Measurements from ENCODE around the gene ATP6V1F.

Gene ATP6V1F

DNA sequence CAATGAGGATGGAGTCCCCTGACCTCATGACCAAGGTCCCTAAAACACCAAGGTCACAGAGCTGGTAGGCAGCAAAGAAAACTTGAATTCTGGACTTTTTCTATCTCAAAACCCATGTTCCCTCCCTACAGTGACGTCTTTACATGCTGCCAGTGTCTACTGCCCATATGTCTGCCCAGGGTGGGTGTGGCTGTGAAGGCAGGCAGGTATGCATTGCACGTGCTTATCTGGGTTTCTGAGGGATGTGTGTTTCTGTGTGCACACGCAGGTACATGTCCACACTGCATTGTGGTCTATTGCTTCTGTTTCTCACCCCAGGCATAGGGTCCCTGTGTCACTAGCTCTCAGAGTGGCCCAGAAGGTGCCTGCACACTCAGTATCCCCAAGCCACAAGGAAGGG is 13.5 kb downstream of the ATP6V1F start:
- CTCF ChIA-PET: interaction anchor here (1.6 kb wide), 1 partner anchor 13 kb away, joined by 4 read pairs; the partner anchor contains the start of gene ATP6V1F
- Mint-ChIP-seq H3K36me3 (no peaks in the 10 kb centered on the region), H3K27ac (no peak overlapping the region), H3K4me1 (peaks cover 13% of the 10 kb centered on the region), H3K27me3 (peaks cover 29% of the 10 kb centered on the region), H3K9me3 (no peaks in the 10 kb centered on the region), H3K4me3 (no peak overlapping the region)
- DNase-seq: no peak

DNA sequence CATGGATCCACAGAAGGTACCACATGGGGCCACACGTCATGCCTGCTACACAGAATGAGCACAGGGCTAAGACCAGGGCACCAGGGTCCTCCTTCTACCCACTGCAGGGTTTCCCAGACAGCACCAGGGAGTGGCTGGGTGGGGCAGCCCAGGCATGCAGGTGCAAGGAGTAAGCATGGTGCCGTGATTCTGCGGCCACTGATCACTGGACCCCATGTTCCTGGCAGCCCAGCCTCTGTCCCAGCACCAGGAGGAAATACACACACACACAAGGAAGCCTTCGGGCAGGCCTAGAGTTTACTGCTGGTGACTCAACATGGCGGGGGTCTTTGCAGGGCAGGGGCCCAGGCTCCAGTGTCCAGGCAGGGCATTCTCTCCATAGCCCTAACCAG is 13.9 kb downstream of the ATP6V1F start:
- H3K4me1 Mint-ChIP-seq: peaks cover 13% of the 10 kb centered on the region
- CTCF ChIA-PET: interaction anchor here (1.6 kb wide), 1 partner anchor 14 kb away, joined by 4 read pairs; the partner anchor contains the start of gene ATP6V1F
- no peaks in the 10 kb centered on the region for H3K9me3 Mint-ChIP-seq
- no peaks in the 10 kb centered on the region for H3K36me3 Mint-ChIP-seq
- H3K27ac Mint-ChIP-seq: no peak overlapping the region
- peaks cover 28% of the 10 kb centered on the region for H3K27me3 Mint-ChIP-seq
- H3K4me3 Mint-ChIP-seq: no peak overlapping the region
- DNase-seq: no peak

DNA sequence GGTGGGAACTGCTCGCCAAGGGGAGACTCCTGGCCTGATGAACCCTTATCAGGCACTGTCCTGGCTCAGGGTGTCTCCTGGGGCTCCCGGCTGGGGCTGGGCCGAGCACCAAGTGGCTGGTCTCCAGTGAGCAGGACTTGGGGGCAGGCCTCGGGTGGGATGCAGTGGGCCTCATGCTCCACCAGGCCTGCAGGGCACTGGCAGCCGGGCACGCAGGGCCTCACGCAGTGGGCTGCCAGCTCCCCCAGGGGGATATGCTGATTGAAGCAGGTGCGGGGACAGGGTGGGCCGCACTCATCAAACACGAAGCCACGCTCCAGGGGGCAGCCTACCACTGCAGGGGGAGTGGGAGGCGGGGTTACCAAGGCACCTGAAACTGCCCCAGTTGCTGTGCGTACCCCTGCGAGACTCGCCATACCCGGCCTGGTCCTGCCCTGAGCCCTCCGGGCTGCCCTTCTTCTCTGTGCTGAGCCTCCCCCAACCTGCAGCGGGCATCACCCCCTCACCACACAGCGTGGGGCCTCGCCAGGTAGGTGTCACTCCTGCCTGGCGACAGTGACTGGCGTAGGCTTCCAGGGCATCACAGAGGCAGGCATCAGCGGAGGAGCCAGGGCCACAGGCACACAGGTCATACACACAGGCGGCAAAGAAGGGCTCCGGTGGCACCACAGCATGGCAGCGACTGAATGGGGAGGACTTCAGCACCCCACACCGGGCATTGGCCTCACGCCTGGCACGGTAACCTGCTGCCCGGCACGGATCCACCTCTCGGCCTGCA is 14.5 kb downstream of the ATP6V1F start:
- Mint-ChIP-seq H3K4me3 (no peak overlapping the region), H3K4me1 (peaks cover 13% of the 10 kb centered on the region), H3K9me3 (no peaks in the 10 kb centered on the region), H3K36me3 (no peaks in the 10 kb centered on the region), H3K27me3 (peaks cover 24% of the 10 kb centered on the region), H3K27ac (no peak overlapping the region)
- CTCF ChIA-PET: interaction anchor here (0.7 kb wide), 1 partner anchor 35 kb away, joined by 3 read pairs; no protein-coding TSS in a partner anchor
- DNase-seq: no peak

DNA sequence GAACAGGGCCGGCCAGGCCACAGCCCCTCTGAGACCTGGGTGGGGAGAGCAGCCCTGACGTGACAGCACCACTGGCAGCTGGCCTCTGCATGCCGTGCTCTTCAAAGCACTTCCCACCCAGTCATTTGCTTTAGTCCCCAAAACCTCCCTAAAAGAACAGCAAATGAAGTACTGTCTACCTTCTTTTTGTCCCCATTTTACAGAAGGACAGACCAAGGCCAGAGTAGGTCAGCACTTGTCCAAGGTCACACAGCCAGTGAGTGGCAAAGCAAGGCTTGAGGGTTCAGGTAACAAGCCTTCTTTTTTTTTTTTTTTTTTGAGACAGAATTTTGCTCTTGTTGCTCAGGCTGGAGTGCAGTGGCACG is 15.1 kb downstream of the ATP6V1F start:
- no peaks in the 10 kb centered on the region for H3K36me3 Mint-ChIP-seq
- no peaks in the 10 kb centered on the region for H3K9me3 Mint-ChIP-seq
- H3K27me3 Mint-ChIP-seq: peaks cover 18% of the 10 kb centered on the region
- CTCF ChIA-PET: interaction anchor here (0.7 to 4.3 kb wide), 2 partner anchors 16 to 35 kb away, joined by 3 to 47 read pairs; partner anchors contain the start of gene ATP6V1F
- H3K4me3 Mint-ChIP-seq: no peak overlapping the region
- DNase-seq: no peak
- H3K4me1 Mint-ChIP-seq: peaks cover 13% of the 10 kb centered on the region
- no peak overlapping the region for H3K27ac Mint-ChIP-seq

DNA sequence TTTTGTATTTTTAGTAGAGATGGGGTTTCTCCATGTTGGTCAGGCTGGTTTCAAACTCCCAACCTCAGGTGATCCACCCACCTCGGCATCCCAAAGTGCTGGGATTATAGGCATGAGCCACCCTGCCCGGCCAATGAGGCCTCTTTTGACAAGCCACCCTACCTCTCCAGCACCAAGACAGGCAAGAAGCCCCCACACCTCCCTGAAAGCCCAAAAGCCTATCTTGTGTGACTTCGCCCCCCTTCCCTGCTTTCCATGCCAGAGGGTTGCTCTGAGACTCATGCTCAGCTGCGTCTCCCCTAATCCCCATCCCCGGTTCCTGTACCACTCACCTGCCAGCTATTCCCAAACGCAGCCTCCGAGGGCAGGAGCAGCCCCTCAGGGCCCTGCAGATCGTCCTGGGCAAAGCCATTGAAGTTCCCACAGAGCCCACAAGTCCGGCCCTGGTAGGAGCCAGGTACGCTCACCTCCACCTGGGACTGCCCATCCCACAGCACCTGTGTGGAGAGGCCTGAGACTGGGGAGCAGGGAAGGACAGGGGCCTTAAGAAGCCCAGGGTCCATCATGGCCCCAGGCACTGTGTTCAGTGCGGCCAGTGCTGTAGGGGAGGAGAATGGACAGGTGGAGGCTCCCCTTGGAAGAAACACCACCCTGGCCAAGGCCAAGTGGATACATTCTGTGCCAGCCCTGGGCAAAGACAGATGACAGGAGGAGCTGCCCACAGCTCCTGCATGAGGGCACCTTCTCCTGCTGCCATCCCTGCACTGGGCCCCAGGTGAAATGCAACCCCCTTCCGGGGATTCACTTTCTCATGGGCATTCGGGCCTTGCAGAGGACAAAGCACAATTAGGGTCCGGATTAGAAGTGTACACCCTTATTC is 15.8 kb downstream of the ATP6V1F start:
- DNase-seq: no peak
- no peak overlapping the region for H3K4me3 Mint-ChIP-seq
- no peaks in the 10 kb centered on the region for H3K36me3 Mint-ChIP-seq
- no peak overlapping the region for H3K27ac Mint-ChIP-seq
- peaks cover 13% of the 10 kb centered on the region for H3K4me1 Mint-ChIP-seq
- CTCF ChIA-PET: interaction anchor here (0.7 to 4.3 kb wide), 5 partner anchors 17 to 404 kb away, joined by 3 to 47 read pairs (median 7); partner anchors contain the start of gene ATP6V1F
- H3K9me3 Mint-ChIP-seq: no peaks in the 10 kb centered on the region
- H3K27me3 Mint-ChIP-seq: peaks cover 13% of the 10 kb centered on the region

DNA sequence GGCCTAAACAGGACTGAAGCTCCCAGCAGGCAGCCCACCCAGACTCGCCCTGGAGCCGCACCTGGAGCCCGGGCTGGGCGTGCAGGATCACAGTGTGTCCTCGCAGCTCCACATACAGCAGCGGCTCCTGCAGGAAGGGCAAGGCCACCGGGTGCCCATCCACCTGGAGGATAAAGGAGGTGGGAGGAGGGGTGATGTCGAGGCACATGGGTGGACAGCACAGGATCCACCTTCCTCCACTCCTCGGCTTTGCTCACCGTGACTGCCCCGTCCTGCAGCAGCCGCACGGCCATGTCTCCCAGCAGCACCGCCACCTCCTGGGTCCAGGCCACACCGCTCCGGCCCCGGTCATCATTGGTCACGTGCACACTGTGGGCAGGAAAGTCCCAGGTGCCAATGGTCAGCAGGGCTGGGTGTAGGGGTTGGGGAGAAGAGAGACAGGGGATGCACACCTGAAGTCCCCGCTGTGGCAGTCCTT is 16.8 kb downstream of the ATP6V1F start:
- no peaks in the 10 kb centered on the region for H3K9me3 Mint-ChIP-seq
- CTCF ChIA-PET: interaction anchor here (0.8 to 4.3 kb wide), 5 partner anchors 11 to 405 kb away, joined by 4 to 47 read pairs (median 7); partner anchors contain the start of gene ATP6V1F

DNA sequence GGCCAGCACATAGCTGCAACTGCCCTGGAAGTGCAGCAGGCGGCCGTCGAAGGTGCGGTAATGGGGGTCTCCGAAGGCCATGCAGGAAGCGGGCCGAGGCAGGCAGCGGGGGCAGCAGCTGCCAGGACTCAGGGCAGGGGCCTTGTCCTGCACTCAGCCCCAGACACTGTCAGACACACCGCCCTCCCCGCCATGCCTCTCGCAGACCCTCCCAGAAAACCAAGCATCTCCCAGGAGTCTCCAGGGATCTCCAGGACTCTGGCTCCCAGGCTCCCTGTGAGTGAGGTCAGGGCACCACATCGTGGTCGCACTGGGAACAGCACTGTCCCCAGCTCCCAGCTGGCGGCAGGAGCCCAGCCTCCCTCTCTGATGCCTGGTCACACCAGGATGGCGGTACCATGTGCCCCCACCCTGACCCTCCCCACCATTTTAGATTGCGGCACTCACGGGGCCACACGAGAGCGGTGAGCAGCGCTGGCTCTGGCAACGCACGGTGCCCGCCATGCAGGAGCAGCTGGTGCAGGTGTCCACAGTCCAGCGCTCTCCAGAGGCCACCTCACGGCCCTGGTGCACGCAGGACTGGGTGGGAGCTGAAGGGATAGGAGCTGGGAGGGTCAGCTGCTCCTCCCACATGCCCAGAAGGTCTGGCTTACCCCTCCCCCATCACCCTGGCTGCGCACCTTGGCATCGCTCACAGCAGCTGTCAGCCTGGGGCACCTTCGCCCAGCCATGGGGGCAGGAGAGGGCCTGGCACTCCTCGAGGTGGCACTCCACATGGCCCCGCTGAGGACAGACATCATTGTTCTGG is 17.5 kb downstream of the ATP6V1F start:
- peaks cover 13% of the 10 kb centered on the region for H3K4me1 Mint-ChIP-seq
- H3K27me3 Mint-ChIP-seq: peaks cover 12% of the 10 kb centered on the region
- CTCF ChIA-PET: interaction anchor here (0.8 to 4.3 kb wide), 7 partner anchors 12 to 452 kb away, joined by 3 to 47 read pairs (median 7); partner anchors contain the start of gene ATP6V1F
- H3K36me3 Mint-ChIP-seq: no peaks in the 10 kb centered on the region
- H3K4me3 Mint-ChIP-seq: no peak overlapping the region
- peak; percentile 52 for DNase-seq
- no peak overlapping the region for H3K27ac Mint-ChIP-seq
- H3K9me3 Mint-ChIP-seq: no peaks in the 10 kb centered on the region

More for the DNA sequence above, 16.8 kb downstream of the ATP6V1F start:
- H3K36me3 Mint-ChIP-seq: no peaks in the 10 kb centered on the region
- H3K27ac Mint-ChIP-seq: no peak overlapping the region
- peaks cover 13% of the 10 kb centered on the region for H3K4me1 Mint-ChIP-seq
- peaks cover 11% of the 10 kb centered on the region for H3K27me3 Mint-ChIP-seq
- DNase-seq: no peak
- H3K4me3 Mint-ChIP-seq: no peak overlapping the region

DNA sequence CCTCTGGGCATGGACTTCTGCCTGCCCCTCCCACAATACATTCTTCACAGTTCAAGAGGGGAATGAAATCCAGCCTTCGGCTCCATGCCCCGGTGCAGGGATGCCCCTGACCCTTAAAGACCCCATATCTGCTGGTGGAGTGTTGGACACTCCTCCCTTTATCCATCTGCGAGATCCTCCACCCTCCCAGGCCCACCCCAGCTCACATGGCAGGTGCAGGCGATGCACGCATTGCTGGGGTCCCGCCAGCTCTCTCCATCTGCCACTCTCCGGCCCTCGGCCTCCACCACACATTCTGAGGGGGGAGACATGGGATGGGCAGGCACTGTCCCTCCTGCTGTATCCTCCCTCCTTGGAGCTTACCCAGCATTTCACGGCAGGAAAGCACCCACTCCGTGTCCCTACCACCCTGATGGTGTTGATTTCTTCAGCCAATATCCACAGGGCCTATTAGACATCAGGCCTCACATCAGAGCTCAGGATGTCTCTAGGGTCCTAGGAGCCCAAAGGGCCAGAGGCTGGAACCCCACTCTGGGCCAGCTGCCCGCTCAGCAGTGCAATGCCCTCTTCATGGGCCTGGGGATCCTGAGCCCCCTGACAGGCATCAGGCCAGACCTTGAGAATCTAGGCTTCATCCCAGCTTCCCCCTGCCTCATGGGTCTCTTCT is 18.3 kb downstream of the ATP6V1F start:
- H3K27ac Mint-ChIP-seq: no peak overlapping the region
- H3K4me3 Mint-ChIP-seq: no peak overlapping the region
- CTCF ChIA-PET: interaction anchor here (0.9 to 4.3 kb wide), 5 partner anchors 13 to 186 kb away, joined by 3 to 47 read pairs (median 9); partner anchors contain the start of gene ATP6V1F
- H3K36me3 Mint-ChIP-seq: no peaks in the 10 kb centered on the region
- H3K4me1 Mint-ChIP-seq: peaks cover 13% of the 10 kb centered on the region
- H3K27me3 Mint-ChIP-seq: peaks cover 12% of the 10 kb centered on the region
- no peaks in the 10 kb centered on the region for H3K9me3 Mint-ChIP-seq
- no peak for DNase-seq

DNA sequence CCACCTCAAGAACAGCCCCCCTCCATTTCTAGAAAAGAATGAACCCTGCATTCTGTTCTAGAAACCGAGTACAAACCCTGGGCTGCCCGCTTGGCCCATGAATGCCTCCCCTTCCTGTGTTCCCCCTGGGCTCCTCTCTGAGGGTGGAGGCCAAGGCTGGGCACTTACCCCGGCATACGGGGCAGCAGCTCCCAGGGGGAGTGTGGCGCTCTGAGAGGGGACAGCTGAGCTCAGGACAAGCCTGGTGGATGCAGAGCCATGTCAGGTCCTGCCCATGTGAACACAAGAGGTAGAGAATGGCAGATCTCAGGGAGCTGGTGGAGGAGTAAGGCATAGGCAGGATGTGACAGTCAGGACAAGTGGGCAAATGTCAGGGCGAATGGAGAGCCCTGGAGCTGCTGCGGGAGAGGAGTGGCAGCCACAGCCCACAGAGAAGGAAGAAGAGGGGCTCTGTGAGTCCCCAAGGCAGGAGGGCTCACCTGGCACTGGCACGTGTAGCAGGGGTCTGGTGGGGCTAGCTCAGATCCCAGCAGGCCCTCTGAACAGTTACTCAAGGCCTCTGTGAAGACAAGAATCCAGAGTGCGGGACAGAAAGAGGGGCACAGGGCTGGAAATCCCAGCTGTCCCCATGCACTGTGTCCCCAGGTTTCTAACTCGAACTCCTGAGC is 18.9 kb downstream of the ATP6V1F start:
- H3K4me3 Mint-ChIP-seq: no peak overlapping the region

DNA sequence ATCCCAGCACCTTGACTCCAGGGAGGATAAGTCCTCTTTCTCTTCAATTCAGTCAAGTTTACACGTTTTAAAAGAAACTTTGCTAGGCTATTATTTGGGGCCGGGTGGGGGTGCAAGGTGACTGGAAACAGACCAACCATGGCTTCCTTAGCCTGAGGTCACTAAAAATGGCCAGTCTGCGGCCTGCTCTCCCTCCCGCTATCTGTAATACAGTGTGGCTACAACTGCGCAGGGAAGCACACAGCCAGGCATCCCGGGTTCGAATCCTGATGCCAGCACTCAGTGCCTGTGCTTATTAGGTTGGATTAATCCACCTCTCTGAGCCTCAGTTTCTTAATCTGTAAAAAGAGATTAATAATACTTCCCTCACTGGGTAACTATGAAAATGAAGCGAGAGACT is 19.5 kb downstream of the ATP6V1F start:
- no peak overlapping the region for H3K4me3 Mint-ChIP-seq
- peaks cover 12% of the 10 kb centered on the region for H3K27me3 Mint-ChIP-seq
- no peaks in the 10 kb centered on the region for H3K9me3 Mint-ChIP-seq
- H3K4me1 Mint-ChIP-seq: peaks cover 13% of the 10 kb centered on the region
- CTCF ChIA-PET: interaction anchor here (1.0 to 4.3 kb wide), 11 partner anchors 10 to 280 kb away, joined by 4 to 67 read pairs (median 12); partner anchors contain the start of gene ATP6V1F
- H3K36me3 Mint-ChIP-seq: no peaks in the 10 kb centered on the region
- DNase-seq: no peak
- H3K27ac Mint-ChIP-seq: no peak overlapping the region

More for the DNA sequence above, 18.9 kb downstream of the ATP6V1F start:
- Mint-ChIP-seq H3K27ac (no peak overlapping the region), H3K4me1 (peaks cover 13% of the 10 kb centered on the region), H3K36me3 (no peaks in the 10 kb centered on the region), H3K27me3 (peaks cover 12% of the 10 kb centered on the region), H3K9me3 (no peaks in the 10 kb centered on the region)
- no peak for DNase-seq
- CTCF ChIA-PET: interaction anchor here (0.9 to 4.3 kb wide), 5 partner anchors 13 to 187 kb away, joined by 3 to 47 read pairs (median 12); partner anchors contain the start of gene ATP6V1F

DNA sequence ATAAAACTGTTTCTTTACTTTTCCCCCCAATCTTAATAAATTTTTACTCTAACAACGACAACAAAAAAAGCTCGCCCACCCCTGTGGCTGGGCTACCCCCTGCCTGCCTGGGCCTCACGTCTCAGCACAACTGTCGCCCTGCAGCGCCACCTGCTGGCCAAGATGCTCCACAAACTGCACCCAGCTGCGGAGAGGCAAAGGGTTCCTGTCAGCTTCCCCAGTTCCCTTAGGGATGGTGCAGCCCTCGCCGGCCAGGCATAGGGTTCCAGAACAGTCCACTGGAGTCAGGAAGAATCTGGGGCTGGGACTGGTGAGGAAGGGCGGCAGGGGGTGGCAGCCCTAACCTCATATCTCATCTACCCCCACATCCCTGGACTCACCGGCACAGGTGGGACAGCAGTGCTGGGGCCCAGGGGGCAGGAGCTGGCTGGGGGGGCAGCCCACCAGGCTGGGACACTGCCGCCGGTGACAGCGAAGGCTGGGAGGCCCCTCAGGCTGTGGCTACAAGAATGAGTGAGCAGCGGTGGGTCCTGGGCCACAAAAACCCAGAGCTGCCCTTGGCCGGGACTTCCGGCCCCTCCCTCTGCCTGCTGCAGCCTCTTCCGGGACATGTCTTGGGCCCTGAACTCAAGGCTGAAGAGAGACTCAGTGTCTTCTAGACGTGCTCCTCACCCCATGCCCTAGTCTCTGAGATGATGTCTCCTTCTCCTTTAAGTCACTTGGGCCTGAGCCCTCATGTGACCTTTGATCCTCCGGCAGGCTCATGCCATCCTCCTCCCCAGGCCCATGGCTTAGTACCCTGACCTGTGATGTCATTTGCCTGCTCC is 21.2 kb downstream of the ATP6V1F start:
- peak; percentile 88 for DNase-seq
- CTCF ChIA-PET: interaction anchor here (0.6 to 3.4 kb wide), 24 partner anchors 9 to 795 kb away, joined by 3 to 67 read pairs (median 4); partner anchors contain the start of genes ATP6V1F and TNPO3
- Mint-ChIP-seq H3K27ac (no peak overlapping the region), H3K9me3 (no peaks in the 10 kb centered on the region), H3K27me3 (peaks cover 12% of the 10 kb centered on the region), H3K4me3 (no peak overlapping the region), H3K36me3 (no peaks in the 10 kb centered on the region), H3K4me1 (no peaks in the 10 kb centered on the region)
